Parathyroid adenoma (tissue), 2 donors: Measurements from ENCODE around the gene SPTBN2.

Experiments used
- H2AFZ ChIP-seq: fragments of 300-600 bp; sonication (generic); one replicate; pipeline ENCODE4 v1.7.0; 2017; ENCODE audit warnings: antibody characterized with exemption, mild to moderate bottlenecking
- H3K27ac ChIP-seq: fragments of 300-600 bp; sonication (generic); one replicate; pipeline ENCODE4 v1.7.0; 2017
- H3K27me3 ChIP-seq: fragments of 300-600 bp; sonication (generic); one replicate; pipeline ENCODE4 v1.7.0; 2017; ENCODE audit warnings: low read length; ENCODE audit not compliant: control insufficient read depth, insufficient read depth
- H3K36me3 ChIP-seq: fragments of 300-600 bp; sonication (generic); one replicate; pipeline ENCODE4 v1.7.0; 2017; ENCODE audit warnings: low read length; ENCODE audit not compliant: control insufficient read depth, insufficient read depth
- H3K4me1 ChIP-seq: fragments of 300-600 bp; sonication (generic); one replicate; pipeline ENCODE4 v1.7.0; 2017; ENCODE audit warnings: control low read depth
- H3K4me2 ChIP-seq: fragments of 300-600 bp; sonication (generic); one replicate; pipeline ENCODE4 v1.7.0; 2017; ENCODE audit warnings: low read length
- H3K4me3 ChIP-seq: fragments of 300-600 bp; sonication (generic); one replicate; pipeline ENCODE4 v1.7.0; 2017; ENCODE audit warnings: low read depth, low read length
- H3K79me2 ChIP-seq: fragments of 300-600 bp; sonication (generic); one replicate; pipeline ENCODE4 v1.7.0; 2017; ENCODE audit warnings: control low read depth
- H3K9ac ChIP-seq: fragments of 300-600 bp; sonication (generic); one replicate; pipeline ENCODE4 v1.7.0; 2017; ENCODE audit warnings: mild to moderate bottlenecking
- H3K9me3 ChIP-seq: fragments of 300-600 bp; sonication (generic); one replicate; pipeline ENCODE4 v1.7.0; 2017; ENCODE audit warnings: low read length; ENCODE audit not compliant: control insufficient read depth
- TF ChIP-seq, protein P1 (sequence below): fragments of 300-600 bp; sonication (generic); IDR thresholded peaks from one replicate; pipeline ENCODE4 v1.7.0; 2017; ENCODE audit warnings: antibody characterized with exemption, mild to moderate bottlenecking
- donor health status: primary hyperparathyroidism.

The SPTBN2 gene

DNA sequence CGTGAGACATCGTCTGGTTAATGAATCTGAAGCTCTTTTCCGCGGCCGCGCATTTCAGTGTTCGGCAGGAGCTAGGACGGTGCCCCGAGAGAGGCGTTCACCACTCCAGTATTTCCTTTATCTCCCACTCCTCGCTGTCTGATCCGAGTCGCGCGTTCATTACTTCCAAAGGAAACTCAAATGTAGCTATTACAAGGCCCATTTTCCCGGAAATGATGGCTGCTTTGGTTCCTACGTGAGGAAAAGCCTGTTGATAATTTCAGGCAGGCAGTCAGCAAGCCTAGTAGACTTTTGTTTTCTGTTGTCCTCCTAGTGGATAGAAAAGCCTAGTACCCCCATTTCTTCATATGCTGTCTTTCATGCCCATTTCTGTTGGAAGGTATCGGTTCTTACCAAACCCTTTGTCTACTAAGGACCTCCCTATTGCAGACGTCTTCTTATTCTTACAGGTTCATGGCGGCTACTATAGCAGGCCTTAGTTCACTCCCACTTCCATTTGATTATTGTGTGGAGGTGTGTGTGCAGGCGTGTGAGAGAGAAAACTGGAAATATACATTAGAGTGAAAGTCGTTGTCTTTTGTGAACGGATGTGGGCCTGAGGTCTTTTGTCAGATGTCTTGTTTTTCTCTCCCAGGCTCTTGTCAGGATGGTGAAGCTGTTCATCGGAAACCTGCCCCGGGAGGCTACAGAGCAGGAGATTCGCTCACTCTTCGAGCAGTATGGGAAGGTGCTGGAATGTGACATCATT lies 89.8 kb downstream of the SPTBN2 start:
- Histone ChIP-seq H3K9me3 (no peaks in the 10 kb centered on the region), H3K27ac (peak overlapping the region; percentile 87), H3K4me1 (peaks cover 8% of the 10 kb centered on the region), H3K9ac (peak overlapping the region; percentile 38), H2AFZ (peak overlapping the region; percentile 43), H3K4me2 (peak overlapping the region; percentile 89), H3K36me3 (no peaks in the 10 kb centered on the region), H3K27me3 (no peaks in the 10 kb centered on the region), H3K79me2 (peaks cover 42% of the 10 kb centered on the region), H3K4me3 (peak overlapping the region; percentile 97)
- TF ChIP-seq, protein P1, sequence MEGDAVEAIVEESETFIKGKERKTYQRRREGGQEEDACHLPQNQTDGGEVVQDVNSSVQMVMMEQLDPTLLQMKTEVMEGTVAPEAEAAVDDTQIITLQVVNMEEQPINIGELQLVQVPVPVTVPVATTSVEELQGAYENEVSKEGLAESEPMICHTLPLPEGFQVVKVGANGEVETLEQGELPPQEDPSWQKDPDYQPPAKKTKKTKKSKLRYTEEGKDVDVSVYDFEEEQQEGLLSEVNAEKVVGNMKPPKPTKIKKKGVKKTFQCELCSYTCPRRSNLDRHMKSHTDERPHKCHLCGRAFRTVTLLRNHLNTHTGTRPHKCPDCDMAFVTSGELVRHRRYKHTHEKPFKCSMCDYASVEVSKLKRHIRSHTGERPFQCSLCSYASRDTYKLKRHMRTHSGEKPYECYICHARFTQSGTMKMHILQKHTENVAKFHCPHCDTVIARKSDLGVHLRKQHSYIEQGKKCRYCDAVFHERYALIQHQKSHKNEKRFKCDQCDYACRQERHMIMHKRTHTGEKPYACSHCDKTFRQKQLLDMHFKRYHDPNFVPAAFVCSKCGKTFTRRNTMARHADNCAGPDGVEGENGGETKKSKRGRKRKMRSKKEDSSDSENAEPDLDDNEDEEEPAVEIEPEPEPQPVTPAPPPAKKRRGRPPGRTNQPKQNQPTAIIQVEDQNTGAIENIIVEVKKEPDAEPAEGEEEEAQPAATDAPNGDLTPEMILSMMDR: no peak

DNA sequence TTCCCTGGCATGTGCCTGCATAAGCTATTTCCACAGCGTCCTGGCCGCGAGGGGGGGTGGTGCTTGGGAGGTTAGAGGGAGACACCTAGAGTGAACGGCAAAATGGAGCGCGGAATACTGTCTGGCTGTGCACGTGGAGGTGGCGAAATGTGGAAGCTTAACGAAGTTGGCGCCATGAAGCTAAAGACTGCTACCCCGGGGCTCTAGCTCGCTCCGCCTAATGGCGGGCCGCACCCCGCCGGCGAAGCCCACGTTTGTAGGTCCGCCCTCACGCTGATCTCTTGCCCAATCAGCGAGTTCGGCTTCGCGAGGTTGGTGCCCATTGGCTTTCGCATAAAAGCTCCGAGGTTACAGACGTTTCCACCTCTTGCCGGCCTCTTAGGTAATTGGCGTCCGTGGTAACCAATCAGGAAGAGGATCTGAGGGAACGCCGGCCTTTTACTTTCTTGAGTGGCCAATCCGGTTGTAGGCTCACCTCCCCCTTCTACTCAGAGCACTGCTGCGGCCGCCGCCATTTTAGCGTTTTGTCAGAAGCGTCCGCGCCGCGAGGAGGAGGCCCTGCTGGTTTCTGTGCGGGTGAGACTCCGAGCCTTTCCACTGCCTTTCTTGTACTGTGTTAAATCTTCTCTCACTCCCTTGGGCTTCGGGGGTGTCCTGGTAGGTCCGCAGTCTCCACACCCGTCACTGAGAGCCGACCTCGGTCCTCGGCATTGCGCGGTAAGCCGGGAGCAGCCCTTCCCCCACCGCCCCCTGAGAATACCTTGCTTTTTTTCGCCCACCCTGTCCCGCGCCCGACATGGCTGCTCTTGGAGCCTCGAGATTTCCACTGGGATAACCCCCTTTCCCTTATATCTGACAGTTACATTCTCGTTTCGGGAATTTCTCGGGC lies 90.6 kb downstream of the SPTBN2 start, which contains the start of gene RBM4:
Gene RBM4, plus strand, starts transcription at position 527 of the 889 bp plus-strand sequence. CDS start 1,009 bp downstream, outside the sequence.
- H3K79me2 ChIP-seq: peaks cover 35% of the 10 kb centered on the region

DNA sequence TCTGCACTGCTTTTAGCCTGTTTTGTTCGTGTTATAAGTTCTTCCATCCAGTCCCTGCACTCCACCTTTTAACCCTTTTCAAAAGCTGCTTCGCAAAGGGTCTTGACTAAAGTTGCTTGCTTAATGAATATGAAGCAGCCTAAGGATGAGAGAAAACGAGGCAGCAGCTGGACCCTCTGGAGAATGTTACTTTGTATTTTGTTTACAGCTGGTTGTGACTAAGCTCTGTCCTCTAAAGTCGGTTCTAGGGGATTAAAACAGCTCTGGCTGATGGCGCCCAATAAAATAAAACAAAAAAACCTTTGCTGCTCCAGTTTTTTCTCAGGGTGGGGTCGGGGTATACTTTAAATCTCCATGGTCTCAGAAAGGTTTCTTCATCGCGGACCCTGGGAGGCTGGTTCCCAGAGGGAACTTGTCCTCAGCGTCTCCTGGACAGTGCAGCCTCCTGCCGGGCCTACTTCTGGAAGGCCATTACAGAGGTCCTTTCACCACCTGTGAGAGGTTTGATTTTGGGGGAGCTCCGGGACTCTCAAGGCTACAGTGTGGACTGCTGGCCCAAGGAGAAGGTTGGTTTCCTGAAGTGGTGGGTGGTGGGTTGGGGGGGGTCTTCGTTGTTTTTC lies 91.3 kb downstream of the SPTBN2 start:
- peak overlapping the region; percentile 63 for H3K27ac ChIP-seq
- no peaks in the 10 kb centered on the region for H3K9me3 ChIP-seq
- H3K4me3 ChIP-seq: peak overlapping the region; percentile 49
- peaks cover 8% of the 10 kb centered on the region for H3K4me1 ChIP-seq
- peak overlapping the region; percentile 68 for H2AFZ ChIP-seq
- H3K36me3 ChIP-seq: no peaks in the 10 kb centered on the region
- TF ChIP-seq, protein P1: no peak
- H3K27me3 ChIP-seq: no peaks in the 10 kb centered on the region
- no peak overlapping the region for H3K9ac ChIP-seq
- H3K4me2 ChIP-seq: peak overlapping the region; percentile 84
- peaks cover 31% of the 10 kb centered on the region for H3K79me2 ChIP-seq

More for the DNA sequence above, 90.6 kb downstream of the SPTBN2 start, which contains the start of gene RBM4:
- TF ChIP-seq, protein P1: no peak
- peak within 1 kb of the TSS; percentile 38 for H3K9ac ChIP-seq
- H3K4me3 ChIP-seq: peak within 1 kb of the TSS; percentile 97
- H3K27ac ChIP-seq: peak within 1 kb of the TSS; percentile 87
- H3K27me3 ChIP-seq: no peaks in the 10 kb centered on the region
- peak within 1 kb of the TSS; percentile 68 for H2AFZ ChIP-seq
- peaks cover 8% of the 10 kb centered on the region for H3K4me1 ChIP-seq
- H3K9me3 ChIP-seq: no peaks in the 10 kb centered on the region
- no peaks in the 10 kb centered on the region for H3K36me3 ChIP-seq
- peak within 1 kb of the TSS; percentile 89 for H3K4me2 ChIP-seq

DNA sequence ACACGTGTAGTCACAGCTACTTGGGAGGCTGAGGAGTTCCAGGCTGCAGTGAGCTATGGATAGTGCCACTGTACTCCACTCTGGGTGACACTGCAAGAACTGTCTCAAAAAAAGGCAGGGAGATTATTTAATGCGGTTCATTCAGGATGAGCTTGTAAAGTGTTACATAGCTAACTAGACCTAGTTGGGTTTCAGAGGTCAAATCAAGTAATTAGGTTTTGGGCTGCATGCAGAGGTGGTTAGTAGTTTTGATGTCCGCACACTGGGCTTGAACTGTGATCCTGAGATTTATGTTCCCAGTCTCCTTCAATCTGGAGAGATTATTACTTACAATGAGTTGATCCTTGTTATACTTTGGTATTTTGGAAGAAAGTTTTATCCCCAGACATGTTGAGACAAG lies 92.6 kb downstream of the SPTBN2 start:
- Histone ChIP-seq H3K4me1 (peaks cover 11% of the 10 kb centered on the region), H2AFZ (no peak overlapping the region), H3K9ac (no peak overlapping the region), H3K27me3 (no peaks in the 10 kb centered on the region), H3K27ac (no peak overlapping the region), H3K36me3 (no peaks in the 10 kb centered on the region), H3K79me2 (peaks cover 28% of the 10 kb centered on the region), H3K9me3 (no peaks in the 10 kb centered on the region), H3K4me3 (no peak overlapping the region), H3K4me2 (no peak overlapping the region)
- TF ChIP-seq, protein P1: no peak
